Glutamatergic neuron (in vitro differentiated cells): Measurements from ENCODE around the gene SAXO1. TPM values are rescaled to one million over a fixed set of nuclear protein-coding genes. Genes with fewer than 3 reads are reported as not detected.

Experiments
- DNase-seq: peaks from one replicate; pipeline ENCODE4 v3.0.0; 2022
- H3K27ac Mint-ChIP-seq: one replicate; pipeline ENCODE4 v1.8.0; 2020; ENCODE audit warnings: mild to moderate bottlenecking, mixed read lengths, inconsistent platforms; ENCODE audit not compliant: unreplicated experiment
- H3K27me3 Mint-ChIP-seq: one replicate; pipeline ENCODE4 v1.8.0; 2020; ENCODE audit warnings: mild to moderate bottlenecking, moderate library complexity, mixed read lengths, inconsistent platforms; ENCODE audit not compliant: unreplicated experiment
- H3K36me3 Mint-ChIP-seq: one replicate; pipeline ENCODE4 v1.8.0; 2020; ENCODE audit warnings: mild to moderate bottlenecking, mixed read lengths, inconsistent platforms; ENCODE audit not compliant: unreplicated experiment
- H3K4me1 Mint-ChIP-seq: one replicate; pipeline ENCODE4 v1.8.0; 2020; ENCODE audit warnings: mild to moderate bottlenecking, low read depth, mixed read lengths, inconsistent platforms; ENCODE audit not compliant: unreplicated experiment
- H3K4me3 Mint-ChIP-seq: one replicate; pipeline ENCODE4 v1.8.0; 2020; ENCODE audit warnings: mild to moderate bottlenecking, mixed read lengths, inconsistent platforms; ENCODE audit not compliant: unreplicated experiment
- H3K9me3 Mint-ChIP-seq: one replicate; pipeline ENCODE4 v1.8.0; 2020; ENCODE audit warnings: mild to moderate bottlenecking, moderate library complexity, mixed read lengths, inconsistent platforms; ENCODE audit not compliant: unreplicated experiment
- total RNA-seq: library from RNA; stranded (reverse); fragmentation: NEBNext Ultra II Directional; extraction: Animal tissue kit (Norgen Biotek cat#: 25700); gene quantifications from one replicate; pipeline ENCODE4 v1.2.1, GENCODE V29; 2021; ENCODE audit not compliant: unreplicated experiment
- TF ChIP-seq, protein P1 (sequence below): fragments of 200-600 bp; sonication (generic); IDR thresholded peaks from one replicate; pipeline ENCODE4 v1.5.0; 2021; ENCODE audit not compliant: partially characterized antibody, unreplicated experiment

SAXO1 gene
- total RNA-seq, 1 donor from 2014 or later = 0.37 TPM

DNA sequence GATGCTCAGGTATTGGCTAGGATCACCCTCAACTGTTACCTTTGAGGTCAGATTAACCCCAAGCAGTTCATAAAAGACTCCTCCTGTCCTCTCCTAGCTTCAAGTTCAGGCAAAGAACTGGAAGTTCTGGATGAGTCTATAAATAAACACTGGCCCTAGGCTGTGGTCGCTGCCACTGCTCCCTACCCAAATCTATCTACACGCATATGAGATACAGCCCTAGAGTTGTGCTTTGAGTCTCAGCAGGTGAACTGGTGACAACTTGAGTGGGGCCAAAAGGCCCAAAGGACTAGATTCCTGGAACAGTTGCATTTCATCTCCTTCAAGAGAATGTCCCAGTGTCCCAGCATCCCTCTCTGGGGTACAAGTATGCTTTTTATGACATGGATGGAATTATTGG, 62.6 kb downstream of the SAXO1 start:
- Mint-ChIP-seq H3K9me3 (no peaks in the 10 kb centered on the region), H3K27me3 (no peaks in the 10 kb centered on the region), H3K4me3 (no peak overlapping the region), H3K4me1 (no peaks in the 10 kb centered on the region), H3K36me3 (no peaks in the 10 kb centered on the region), H3K27ac (no peak overlapping the region)
- DNase-seq = no peak
- TF ChIP-seq, protein P1, sequence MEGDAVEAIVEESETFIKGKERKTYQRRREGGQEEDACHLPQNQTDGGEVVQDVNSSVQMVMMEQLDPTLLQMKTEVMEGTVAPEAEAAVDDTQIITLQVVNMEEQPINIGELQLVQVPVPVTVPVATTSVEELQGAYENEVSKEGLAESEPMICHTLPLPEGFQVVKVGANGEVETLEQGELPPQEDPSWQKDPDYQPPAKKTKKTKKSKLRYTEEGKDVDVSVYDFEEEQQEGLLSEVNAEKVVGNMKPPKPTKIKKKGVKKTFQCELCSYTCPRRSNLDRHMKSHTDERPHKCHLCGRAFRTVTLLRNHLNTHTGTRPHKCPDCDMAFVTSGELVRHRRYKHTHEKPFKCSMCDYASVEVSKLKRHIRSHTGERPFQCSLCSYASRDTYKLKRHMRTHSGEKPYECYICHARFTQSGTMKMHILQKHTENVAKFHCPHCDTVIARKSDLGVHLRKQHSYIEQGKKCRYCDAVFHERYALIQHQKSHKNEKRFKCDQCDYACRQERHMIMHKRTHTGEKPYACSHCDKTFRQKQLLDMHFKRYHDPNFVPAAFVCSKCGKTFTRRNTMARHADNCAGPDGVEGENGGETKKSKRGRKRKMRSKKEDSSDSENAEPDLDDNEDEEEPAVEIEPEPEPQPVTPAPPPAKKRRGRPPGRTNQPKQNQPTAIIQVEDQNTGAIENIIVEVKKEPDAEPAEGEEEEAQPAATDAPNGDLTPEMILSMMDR = no peak

DNA sequence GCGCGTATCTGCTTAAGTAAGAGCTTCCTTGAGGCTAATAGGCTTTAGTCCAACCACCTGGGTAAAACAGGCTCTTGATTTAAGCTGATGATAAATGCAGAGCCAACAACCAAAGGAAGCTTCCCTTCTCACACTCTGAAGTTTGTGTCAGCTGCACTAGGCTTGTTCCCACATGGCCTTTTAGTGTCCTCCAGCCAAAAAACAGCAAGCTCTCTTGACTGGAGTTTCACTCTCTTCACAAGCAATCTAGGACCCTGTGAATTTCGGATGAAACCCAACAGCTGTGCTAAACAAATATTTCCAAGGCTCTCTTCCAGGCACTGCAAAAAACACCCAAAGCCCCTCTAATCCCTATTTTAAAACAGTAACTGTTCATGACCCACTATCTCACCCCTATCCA, 63.9 kb downstream of the SAXO1 start:
- no peaks in the 10 kb centered on the region for H3K27me3 Mint-ChIP-seq
- no peak overlapping the region for H3K27ac Mint-ChIP-seq
- H3K4me1 Mint-ChIP-seq = no peaks in the 10 kb centered on the region
- no peaks in the 10 kb centered on the region for H3K36me3 Mint-ChIP-seq
- peaks cover under 1% of the 10 kb centered on the region for H3K9me3 Mint-ChIP-seq
- TF ChIP-seq, protein P1 = no peak
- no peak overlapping the region for H3K4me3 Mint-ChIP-seq
- DNase-seq = no peak

DNA sequence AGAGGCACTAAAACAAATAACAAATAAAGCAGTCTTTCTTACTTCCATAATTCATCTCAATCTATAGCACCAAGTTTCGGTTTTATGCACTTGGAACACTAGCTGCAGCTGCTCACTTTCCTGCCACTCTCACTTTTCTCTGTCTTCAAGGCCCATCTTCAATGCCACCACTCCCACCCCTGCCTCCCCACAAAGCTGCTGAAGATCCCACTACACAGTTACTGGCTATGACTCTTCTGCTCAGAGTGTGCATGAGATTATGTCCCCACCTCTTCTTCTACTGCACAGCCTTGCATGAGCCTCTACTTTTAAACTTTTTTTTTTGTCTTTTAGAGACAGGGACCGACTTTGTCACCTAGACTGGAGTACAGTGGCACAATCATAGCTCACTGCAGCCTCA, 77.4 kb downstream of the SAXO1 start:
- Mint-ChIP-seq H3K27me3 (no peaks in the 10 kb centered on the region), H3K36me3 (no peaks in the 10 kb centered on the region), H3K27ac (no peak overlapping the region), H3K4me3 (no peak overlapping the region), H3K9me3 (peaks cover 7% of the 10 kb centered on the region), H3K4me1 (no peaks in the 10 kb centered on the region)
- DNase-seq = no peak
- TF ChIP-seq, protein P1 = no peak

DNA sequence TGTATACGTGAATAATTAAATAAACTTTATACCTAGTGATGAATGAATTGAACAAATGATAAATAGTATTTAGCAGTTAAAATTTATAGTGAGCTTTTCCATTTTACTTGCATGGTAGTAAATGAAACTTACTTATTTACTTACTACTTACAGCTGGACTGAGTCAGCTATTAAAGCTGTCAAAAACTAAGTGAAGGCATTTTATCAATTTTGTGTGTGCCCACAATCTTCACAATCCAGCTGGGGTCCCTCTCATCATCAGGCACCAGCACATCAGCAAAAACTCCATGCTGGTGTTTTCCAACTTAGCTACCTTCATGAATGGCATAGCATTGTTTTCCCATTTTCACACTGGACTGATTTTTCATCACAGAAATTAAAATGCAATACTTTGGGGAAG, 81.1 kb downstream of the SAXO1 start:
- TF ChIP-seq, protein P1 = no peak
- H3K4me1 Mint-ChIP-seq = no peaks in the 10 kb centered on the region
- no peaks in the 10 kb centered on the region for H3K9me3 Mint-ChIP-seq
- no peaks in the 10 kb centered on the region for H3K27me3 Mint-ChIP-seq
- H3K36me3 Mint-ChIP-seq = no peaks in the 10 kb centered on the region
- H3K4me3 Mint-ChIP-seq = no peak overlapping the region
- no peak overlapping the region for H3K27ac Mint-ChIP-seq
- no peak for DNase-seq

DNA sequence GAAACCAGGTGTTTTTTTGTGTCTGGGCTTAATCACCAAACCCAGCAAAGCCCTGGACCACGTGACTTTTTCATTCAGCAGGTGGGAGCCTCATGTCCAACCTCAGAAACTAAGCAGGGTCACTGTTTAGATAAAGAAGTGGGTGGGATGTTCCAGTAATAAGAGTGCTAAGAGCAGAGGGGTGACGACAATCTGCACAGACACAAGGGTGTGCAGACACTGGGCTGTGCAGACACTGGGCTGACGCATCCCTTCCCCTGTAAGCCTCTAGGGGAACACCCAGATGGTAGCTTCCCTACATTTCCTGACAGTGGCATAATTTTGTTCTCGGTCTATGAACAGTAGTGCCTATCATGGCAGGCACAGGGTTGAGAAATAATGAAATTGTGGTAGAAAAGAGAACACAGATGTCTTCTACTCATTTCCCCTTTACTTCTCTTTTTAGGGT, 85.1 kb downstream of the SAXO1 start:
- TF ChIP-seq, protein P1 = no peak
- no peaks in the 10 kb centered on the region for H3K36me3 Mint-ChIP-seq
- no peak overlapping the region for H3K4me3 Mint-ChIP-seq
- no peaks in the 10 kb centered on the region for H3K27me3 Mint-ChIP-seq
- no peaks in the 10 kb centered on the region for H3K9me3 Mint-ChIP-seq
- no peaks in the 10 kb centered on the region for H3K4me1 Mint-ChIP-seq
- H3K27ac Mint-ChIP-seq = no peak overlapping the region
- no peak for DNase-seq
